Endometrium (tissue), 2 donors: ENCODE data around the gene MAST2.
"Not testable (repeated sequence)": the region's sequence is repeated elsewhere in the genome, so short reads cannot be mapped to it uniquely, and the experiment has no call there.

ENCODE experiments used
- FAIRE-seq: peaks from 2 replicates; lab custom pipeline; 2012; peaks lifted over from hg19 to GRCh38; lab: Jason Lieb, UNC
- donor health status: control.
- donor health status: control.

Gene MAST2

GRCh38 chr1:45894331-45894730 is 90.9 kb downstream of the MAST2 start:
- FAIRE-seq, result no peak

DNA sequence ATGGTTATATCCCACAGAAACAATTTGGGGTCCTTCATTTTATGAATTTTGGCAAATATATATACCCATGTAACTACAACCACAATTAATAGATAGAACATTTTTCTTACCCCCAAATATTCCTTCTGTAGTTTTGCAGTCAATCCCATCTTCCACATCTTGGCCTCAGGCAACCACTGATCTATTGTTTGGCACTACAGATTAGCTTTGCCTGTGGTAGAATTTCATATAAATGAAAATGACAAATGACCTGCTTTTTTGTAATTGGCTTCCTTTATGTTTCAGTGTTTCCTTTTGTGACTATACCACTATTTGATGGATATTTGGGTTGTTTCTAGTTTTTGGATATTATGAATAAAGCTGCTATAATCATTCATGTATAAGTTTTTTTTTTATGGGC is 91.5 kb downstream of the MAST2 start:
- FAIRE-seq, result no peak

DNA sequence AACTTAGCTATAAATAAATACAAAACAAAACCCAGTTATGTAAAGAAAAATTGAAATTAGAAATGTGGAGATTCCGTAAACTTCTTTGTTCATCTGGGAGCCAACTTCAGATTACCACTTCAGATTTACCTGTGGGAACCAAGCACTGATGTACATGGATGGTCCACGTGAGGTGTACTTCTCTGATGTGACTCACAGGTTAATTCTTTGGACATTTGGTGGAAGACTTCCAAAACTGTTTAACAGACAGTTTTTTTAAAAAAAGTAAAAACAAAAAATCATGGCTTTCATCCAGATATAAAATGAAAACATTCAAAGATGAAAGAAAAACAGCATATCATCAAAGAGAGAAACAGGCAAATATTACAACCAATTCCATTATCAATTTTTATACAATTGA is 92.0 kb downstream of the MAST2 start:
- FAIRE-seq, result peak; percentile 41

DNA sequence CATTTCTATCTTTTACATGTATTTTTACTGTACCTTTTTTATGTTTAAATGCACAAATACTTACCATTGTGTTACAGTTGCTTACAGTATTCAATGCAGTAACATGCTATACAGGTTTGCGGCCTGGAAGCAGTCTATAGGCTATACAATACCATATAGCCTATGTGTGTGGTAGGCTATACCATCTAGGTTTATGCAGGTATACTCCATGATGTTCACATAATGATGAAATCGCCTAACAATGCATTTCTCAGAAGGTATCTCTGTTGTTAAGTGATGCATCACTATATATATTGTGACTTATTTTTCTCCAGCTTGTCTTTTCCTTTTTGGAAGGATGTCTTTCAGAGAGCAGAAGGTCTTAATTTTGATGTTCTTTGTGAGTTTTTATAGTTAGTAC is 103.5 kb downstream of the MAST2 start:
- no peak for FAIRE-seq

- no peak for FAIRE-seq
Measured at GRCh38 chr1:45908611-45909140, 105.3 kb downstream of the MAST2 start.

DNA sequence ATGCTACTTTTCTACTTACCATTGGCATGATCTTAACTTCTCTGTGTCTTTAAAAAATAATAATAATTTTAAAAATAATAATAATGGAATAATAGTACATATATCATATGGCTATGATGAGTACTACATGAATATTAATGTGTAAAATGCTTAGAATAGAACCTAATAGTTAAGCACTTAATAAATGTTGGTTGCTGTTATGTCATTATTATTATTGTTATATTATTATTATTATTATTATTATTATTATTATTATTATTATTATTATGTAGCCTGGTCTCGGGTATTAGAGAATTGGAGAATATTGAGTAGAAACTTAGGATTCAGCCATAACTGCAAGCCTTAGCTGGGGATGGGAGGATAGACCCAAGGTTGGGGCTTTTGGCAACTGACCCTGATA is 108.2 kb downstream of the MAST2 start:
- FAIRE-seq, result no peak

GRCh38 chr1:45913183-45913683 is 109.8 kb downstream of the MAST2 start:
- no peak for FAIRE-seq

GRCh38 chr1:45913731-45914501 is 110.5 kb downstream of the MAST2 start:
- FAIRE-seq, result no peak

- no peak for FAIRE-seq
Measured at GRCh38 chr1:45914836-45915235, 111.4 kb downstream of the MAST2 start.

GRCh38 chr1:45922374-45922773 is 119.0 kb downstream of the MAST2 start:
- no peak for FAIRE-seq

- FAIRE-seq, result no peak
Measured at GRCh38 chr1:45922813-45923212, 119.4 kb downstream of the MAST2 start.

GRCh38 chr1:45923343-45923742 is 119.9 kb downstream of the MAST2 start:
- FAIRE-seq, result no peak

- no peak for FAIRE-seq
Measured at GRCh38 chr1:45924736-45925135, 121.3 kb downstream of the MAST2 start.

DNA sequence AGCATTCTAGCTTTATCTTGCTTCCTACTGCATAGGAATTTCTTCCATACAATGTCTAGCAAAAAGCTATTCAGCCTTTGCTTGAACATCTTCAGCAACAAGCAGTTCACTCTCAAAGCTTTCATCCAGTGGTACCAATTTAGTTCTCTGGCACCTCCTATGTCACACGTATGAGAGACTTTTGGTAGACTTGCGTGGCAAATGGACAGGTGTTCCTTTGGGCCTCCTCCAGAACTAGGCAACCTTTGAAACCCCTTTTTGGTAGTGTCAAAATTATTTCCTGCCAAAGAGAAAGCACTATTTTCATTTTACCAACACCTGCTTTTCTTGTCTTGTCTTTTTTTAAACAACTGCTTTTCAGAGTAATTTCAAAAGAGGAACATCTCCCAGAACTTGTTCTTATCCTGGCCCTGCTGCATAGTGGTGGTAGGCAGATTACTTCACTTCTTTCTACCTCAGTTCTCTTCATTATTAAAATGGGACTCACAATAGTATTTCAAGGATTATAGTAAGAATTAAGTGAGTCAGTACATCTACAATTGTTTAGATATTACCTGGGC is 122.4 kb downstream of the MAST2 start:
- no peak for FAIRE-seq

- no peak for FAIRE-seq
Measured at GRCh38 chr1:45926330-45926729, 122.9 kb downstream of the MAST2 start.

- not testable (repeated sequence) for FAIRE-seq
Measured at GRCh38 chr1:45927231-45927915, 124.0 kb downstream of the MAST2 start.

- no peak for FAIRE-seq
Measured at GRCh38 chr1:45928486-45929205, 125.2 kb downstream of the MAST2 start.

GRCh38 chr1:45929257-45929687 is 125.9 kb downstream of the MAST2 start:
- FAIRE-seq, result no peak

DNA sequence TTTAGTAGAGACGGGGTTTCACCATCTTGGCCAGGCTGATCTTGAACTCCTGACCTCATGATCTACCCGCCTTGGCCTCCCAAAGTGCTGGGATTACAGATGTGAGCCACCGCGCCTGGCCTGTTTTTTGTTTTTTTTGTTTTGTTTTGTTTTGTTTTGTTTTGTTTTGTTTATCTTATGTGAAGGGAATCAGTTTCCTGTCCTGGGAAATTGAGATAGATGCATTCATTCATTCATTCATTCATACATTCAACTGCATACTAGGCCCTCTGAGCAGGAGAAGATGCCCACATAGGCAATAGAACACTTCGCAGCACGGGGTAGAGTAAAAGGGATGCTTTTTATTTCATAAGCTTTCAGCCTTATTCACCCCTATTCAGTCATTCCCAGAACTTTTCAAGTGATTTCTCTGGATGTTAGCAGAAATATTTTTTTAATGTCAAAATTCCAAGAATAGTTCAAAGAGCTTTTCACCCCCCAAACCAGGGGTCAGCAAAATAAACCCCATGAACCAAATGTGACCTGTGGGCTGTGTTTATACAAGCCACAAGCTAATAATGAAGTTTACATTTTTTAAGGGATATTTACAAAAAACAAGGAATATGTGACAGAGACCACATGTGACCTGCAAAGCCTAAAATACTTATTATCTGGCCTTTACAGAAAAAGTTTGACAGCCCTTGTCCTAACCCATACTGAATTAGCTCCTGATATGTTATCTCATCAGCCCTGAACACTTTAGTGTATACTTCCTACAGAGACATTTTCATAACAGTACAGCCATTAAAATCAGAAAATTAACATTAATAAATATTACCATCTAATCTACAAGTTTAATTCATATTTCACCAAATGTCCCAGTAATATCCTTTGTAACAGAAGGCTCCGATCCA is 127.1 kb downstream of the MAST2 start:
- peak; percentile 98 for FAIRE-seq

DNA sequence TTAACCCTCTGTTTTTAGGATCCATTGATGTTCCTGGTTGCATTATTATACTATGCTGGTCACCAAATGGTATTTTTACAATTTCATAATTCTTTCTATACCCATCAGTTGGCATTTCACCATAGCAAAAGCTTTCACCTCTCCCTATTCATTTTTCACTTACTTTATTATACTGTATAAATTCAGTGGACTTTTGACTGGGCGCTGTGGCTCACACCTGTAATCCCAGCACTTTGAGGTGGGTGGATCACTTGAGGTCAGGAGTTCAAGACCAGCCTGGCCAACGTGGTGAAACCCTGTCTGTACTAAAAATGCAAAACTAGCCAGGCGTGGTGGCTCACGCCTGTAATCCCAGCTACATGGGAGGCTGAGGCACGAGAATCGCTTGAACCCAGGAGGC is 128.8 kb downstream of the MAST2 start:
- not testable (repeated sequence) for FAIRE-seq

GRCh38 chr1:45934947-45935346 is 131.5 kb downstream of the MAST2 start:
- FAIRE-seq, result no peak
